H9 (cell line): Measurements from ENCODE around the gene WDR64. TPM values are rescaled to one million over a fixed set of nuclear protein-coding genes. Genes with fewer than 3 reads are reported as not detected.

Experiments used
- DNase-seq: peaks from one replicate; pipeline ENCODE4 v3.0.0-alpha.2; 2017
- H2AFZ ChIP-seq: one replicate; pipeline ENCODE4 v1.6.1; 2013; ENCODE audit warnings: mild to moderate bottlenecking, low read length, control low read depth, moderate library complexity
- H2AK5ac ChIP-seq: 2 replicates; pipeline ENCODE4 v1.6.1; 2013; ENCODE audit warnings: low read length, control low read depth, mixed read lengths; ENCODE audit not compliant: insufficient read length
- H2BK120ac ChIP-seq: one replicate; pipeline ENCODE4 v1.6.1; 2013; ENCODE audit warnings: low read depth, mild to moderate bottlenecking, low read length, control low read depth, inconsistent platforms; ENCODE audit not compliant: poor library complexity, severe bottlenecking
- H2BK12ac ChIP-seq: 2 replicates; pipeline ENCODE4 v1.6.1; 2013; ENCODE audit warnings: low read length, control low read depth, mixed read lengths, low read depth; ENCODE audit not compliant: insufficient read length
- H2BK15ac ChIP-seq: 2 replicates; pipeline ENCODE4 v1.6.1; 2013; ENCODE audit warnings: low read depth, low read length, control low read depth
- H2BK20ac ChIP-seq: one replicate; pipeline ENCODE4 v1.6.1; 2013; ENCODE audit warnings: low read depth, mild to moderate bottlenecking, low read length, control low read depth, inconsistent platforms; ENCODE audit not compliant: poor library complexity, severe bottlenecking
- H2BK5ac ChIP-seq: 2 replicates; pipeline ENCODE4 v1.6.1; 2013; ENCODE audit warnings: low read length, control low read depth, mixed read lengths; ENCODE audit not compliant: insufficient read length
- H3K14ac ChIP-seq: 2 replicates; pipeline ENCODE4 v1.6.1; 2013; ENCODE audit warnings: low read length, control low read depth; ENCODE audit not compliant: insufficient read depth
- H3K18ac ChIP-seq: 2 replicates; pipeline ENCODE4 v1.6.1; 2013; ENCODE audit warnings: low read depth, mild to moderate bottlenecking, mixed read lengths, low read length, control low read depth; ENCODE audit not compliant: insufficient read length
- H3K23ac ChIP-seq: 2 replicates; pipeline ENCODE4 v1.6.1; 2013; ENCODE audit warnings: low read length, control low read depth, mixed read lengths, low read depth; ENCODE audit not compliant: insufficient read length
- H3K23me2 ChIP-seq: 2 replicates; pipeline ENCODE4 v1.6.1; 2013; ENCODE audit warnings: low read depth, mild to moderate bottlenecking, mixed read lengths, low read length, control low read depth; ENCODE audit not compliant: insufficient read length, poor library complexity, severe bottlenecking
- H3K27ac ChIP-seq: 2 replicates; pipeline ENCODE4 v1.5.1; 2013; ENCODE audit warnings: low read length, control low read depth, mixed read lengths, low read depth; ENCODE audit not compliant: insufficient read length
- H3K27me3 ChIP-seq: 2 replicates; pipeline ENCODE4 v1.6.1; 2013; ENCODE audit warnings: low read length, control low read depth, inconsistent platforms; ENCODE audit not compliant: insufficient read depth
- H3K4ac ChIP-seq: 2 replicates; pipeline ENCODE4 v1.6.1; 2013; ENCODE audit warnings: low read depth, mild to moderate bottlenecking, control low read depth, inconsistent platforms, low read length, moderate library complexity
- H3K4me1 ChIP-seq: 2 replicates; pipeline ENCODE4 v1.6.1; 2013; ENCODE audit warnings: low read length, control low read depth, inconsistent platforms; ENCODE audit not compliant: insufficient read depth
- H3K4me2 ChIP-seq: 2 replicates; pipeline ENCODE4 v1.6.1; 2013; ENCODE audit warnings: low read length, control low read depth, mixed read lengths; ENCODE audit not compliant: insufficient read length, insufficient read depth
- H3K56ac ChIP-seq: 2 replicates; pipeline ENCODE4 v1.6.1; 2013; ENCODE audit warnings: low read depth, mild to moderate bottlenecking, mixed read lengths, low read length, control low read depth; ENCODE audit not compliant: insufficient read length
- H3K79me1 ChIP-seq: 2 replicates; pipeline ENCODE4 v1.6.1; 2013; ENCODE audit warnings: low read depth, mild to moderate bottlenecking, moderate library complexity, low read length, control low read depth, inconsistent platforms; ENCODE audit not compliant: insufficient read depth, poor library complexity, severe bottlenecking
- H3K79me2 ChIP-seq: 2 replicates; pipeline ENCODE4 v1.6.1; 2013; ENCODE audit warnings: low read length, control low read depth, inconsistent platforms; ENCODE audit not compliant: insufficient read depth
- H3K9ac ChIP-seq: 2 replicates; pipeline ENCODE4 v1.6.1; 2013; ENCODE audit warnings: low read length, control low read depth, mixed read lengths; ENCODE audit not compliant: insufficient read length; ENCODE audit errors: extremely low read depth
- H3K9me3 ChIP-seq: one replicate; pipeline ENCODE4 v1.6.1; 2013; ENCODE audit warnings: low read depth, low read length, inconsistent platforms; ENCODE audit not compliant: control insufficient read depth
- H3T11ph ChIP-seq: one replicate; pipeline ENCODE4 v1.6.1; 2013; ENCODE audit warnings: mild to moderate bottlenecking, low read length, control low read depth, inconsistent platforms
- H4K20me1 ChIP-seq: one replicate; pipeline ENCODE4 v1.6.1; 2013; ENCODE audit not compliant: control insufficient read depth, insufficient read length, insufficient read depth
- H4K5ac ChIP-seq: 2 replicates; pipeline ENCODE4 v1.6.1; 2013; ENCODE audit warnings: low read depth, mild to moderate bottlenecking, mixed read lengths, low read length, control low read depth; ENCODE audit not compliant: insufficient read length
- H4K8ac ChIP-seq: replicated peaks from 2 replicates; pipeline ENCODE4 v1.6.1; 2013; ENCODE audit warnings: low read length, control low read depth, mixed read lengths, low read depth; ENCODE audit not compliant: insufficient read length
- H4K91ac ChIP-seq: 2 replicates; pipeline ENCODE4 v1.6.1; 2013; ENCODE audit warnings: low read depth, mild to moderate bottlenecking, moderate library complexity, mixed read lengths, low read length, control low read depth; ENCODE audit not compliant: insufficient read length
- H3K27ac Mint-ChIP-seq, 3 experiments: 2 replicates in 2 of 3; 3 replicates in 1 of 3; pipeline ENCODE4 v1.8.0; 2020 to 2021; ENCODE audit warnings: mixed read lengths in 3 of 3, mild to moderate bottlenecking in 1 of 3, moderate library complexity in 1 of 3
- H3K27me3 Mint-ChIP-seq: 2 replicates; pipeline ENCODE4 v1.8.0; 2021; ENCODE audit warnings: low read depth, mild to moderate bottlenecking, moderate library complexity, mixed read lengths
- H3K36me3 Mint-ChIP-seq, 3 experiments: 2 replicates in 2 of 3; 3 replicates in 1 of 3; pipeline ENCODE4 v1.8.0; 2020 to 2021; ENCODE audit warnings: low read depth in 3 of 3, mixed read lengths in 3 of 3; ENCODE audit not compliant: insufficient read depth in 1 of 3
- H3K4me1 Mint-ChIP-seq, 2 experiments: 2 replicates each; pipeline ENCODE4 v1.8.0; 2020; ENCODE audit warnings: mixed read lengths in 2 of 2
- H3K4me3 Mint-ChIP-seq, 2 experiments: 2 replicates in 1 of 2; 3 replicates in 1 of 2; pipeline ENCODE4 v1.8.0; 2020 to 2021; ENCODE audit warnings: mild to moderate bottlenecking in 2 of 2, mixed read lengths in 2 of 2, moderate library complexity in 1 of 2
- H3K9me3 Mint-ChIP-seq, 2 experiments: 2 replicates in 1 of 2; 3 replicates in 1 of 2; pipeline ENCODE4 v1.8.0; 2020; ENCODE audit warnings: mild to moderate bottlenecking in 2 of 2, mixed read lengths in 2 of 2, moderate library complexity in 1 of 2
- WGBS: extraction: QIAGEN DNeasy Blood & Tissue Kit; methylation state at CpG from one replicate; pipeline ENCODE4 v1.1.7; 2013; ENCODE audit warnings: missing lambda C conversion rate, low lambda C conversion rate, mixed read lengths; ENCODE audit not compliant: insufficient read length; ENCODE audit errors: extremely low coverage; 5-methylcytosine and 5-hydroxymethylcytosine counted together
- total RNA-seq: library from RNA; stranded (reverse); gene quantifications from 2 replicates; pipeline ENCODE4 v1.2.1, GENCODE V29; 2021
- TF ChIP-seq, protein P1 (sequence below): fragments of 200-600 bp; sonication (generic); conservative IDR thresholded peaks from 3 replicates; pipeline ENCODE4 v1.8.0; 2021; ENCODE audit warnings: antibody characterized with exemption, mild to moderate bottlenecking

Gene WDR64
- total RNA-seq, 1 experiment from 2014 or later, result not detected

DNA sequence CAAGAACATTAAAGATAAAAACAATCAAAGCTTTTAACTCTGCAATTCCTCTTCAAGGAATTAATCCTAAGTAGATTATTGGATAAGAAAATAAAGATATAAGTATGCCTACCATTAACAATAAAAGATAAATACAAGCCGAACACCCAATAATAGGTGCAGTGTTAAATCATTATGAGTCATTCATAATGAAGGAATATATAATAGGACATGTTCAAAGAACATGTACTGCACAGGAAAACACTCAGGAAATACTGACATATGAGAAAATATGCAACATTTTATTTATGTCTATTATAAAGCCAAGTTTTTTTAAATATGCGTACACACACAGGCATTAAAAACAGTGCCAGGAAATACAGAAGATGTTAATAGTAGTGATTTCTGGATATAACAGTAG is 184.9 kb downstream of the WDR64 start:
- Histone ChIP-seq H2BK15ac (no peak overlapping the region), H3K27me3 (no peaks in the 10 kb centered on the region), H4K8ac (no peak overlapping the region), H4K91ac (no peak overlapping the region), H3K4ac (no peak overlapping the region), H2BK20ac (no peak overlapping the region), H2AFZ (no peak overlapping the region), H2BK5ac (no peak overlapping the region), H3K79me1 (no peaks in the 10 kb centered on the region), H2BK12ac (no peak overlapping the region), H3K79me2 (no peaks in the 10 kb centered on the region), H3K4me1 (no peaks in the 10 kb centered on the region), H2AK5ac (no peak overlapping the region), H3K4me2 (no peak overlapping the region), H3K9ac (no peak overlapping the region), H3K23me2 (no peaks in the 10 kb centered on the region), H4K20me1 (no peaks in the 10 kb centered on the region), H3K14ac (no peak overlapping the region), H3K56ac (no peak overlapping the region), H4K5ac (no peak overlapping the region), H3K18ac (no peak overlapping the region), H3K23ac (no peak overlapping the region), H2BK120ac (no peak overlapping the region), H3K27ac (no peak overlapping the region), H3K9me3 (no peaks in the 10 kb centered on the region), H3T11ph (no peak overlapping the region)
- Mint-ChIP-seq H3K4me3 (no peak overlapping the region), H3K4me1 (no peaks in the 10 kb centered on the region), H3K9me3 (no peaks in the 10 kb centered on the region), H3K27ac (no peak overlapping the region), H3K27me3 (no peaks in the 10 kb centered on the region; the same call in 1 of the 2 replicates), H3K36me3 (no peaks in the 10 kb centered on the region)
- DNase-seq, result no peak
- TF ChIP-seq, protein P1, sequence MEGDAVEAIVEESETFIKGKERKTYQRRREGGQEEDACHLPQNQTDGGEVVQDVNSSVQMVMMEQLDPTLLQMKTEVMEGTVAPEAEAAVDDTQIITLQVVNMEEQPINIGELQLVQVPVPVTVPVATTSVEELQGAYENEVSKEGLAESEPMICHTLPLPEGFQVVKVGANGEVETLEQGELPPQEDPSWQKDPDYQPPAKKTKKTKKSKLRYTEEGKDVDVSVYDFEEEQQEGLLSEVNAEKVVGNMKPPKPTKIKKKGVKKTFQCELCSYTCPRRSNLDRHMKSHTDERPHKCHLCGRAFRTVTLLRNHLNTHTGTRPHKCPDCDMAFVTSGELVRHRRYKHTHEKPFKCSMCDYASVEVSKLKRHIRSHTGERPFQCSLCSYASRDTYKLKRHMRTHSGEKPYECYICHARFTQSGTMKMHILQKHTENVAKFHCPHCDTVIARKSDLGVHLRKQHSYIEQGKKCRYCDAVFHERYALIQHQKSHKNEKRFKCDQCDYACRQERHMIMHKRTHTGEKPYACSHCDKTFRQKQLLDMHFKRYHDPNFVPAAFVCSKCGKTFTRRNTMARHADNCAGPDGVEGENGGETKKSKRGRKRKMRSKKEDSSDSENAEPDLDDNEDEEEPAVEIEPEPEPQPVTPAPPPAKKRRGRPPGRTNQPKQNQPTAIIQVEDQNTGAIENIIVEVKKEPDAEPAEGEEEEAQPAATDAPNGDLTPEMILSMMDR, result no peak
- WGBS, result no CpG with 5 or more reads among the region's 2 CpGs
